ENCODE measurements around the gene TUNAR.

- no peak for TF ChIP-seq CTCF (IDR thresholded peaks at IDR 0.05)
- TF ChIP-seq POLR2AphosphoS5 (IDR thresholded peaks at IDR 0.05) = no peak
These were observed 54.8 kb downstream of the TUNAR start for GRCh38 chr14:95931384-95931783.

All from esophagus muscularis mucosa (tissue), 3 donors.